HS-5 (cell line): ENCODE data around the gene VWA1.
"Not testable (repeated sequence)": the region's sequence is repeated elsewhere in the genome, so short reads cannot be mapped to it uniquely, and the experiment has no call there.

Source experiments
- DNase-seq: peaks from one replicate; pipeline ENCODE4 v3.0.0-alpha.2; 2012; ENCODE audit warnings: low read depth

Gene VWA1

DNA sequence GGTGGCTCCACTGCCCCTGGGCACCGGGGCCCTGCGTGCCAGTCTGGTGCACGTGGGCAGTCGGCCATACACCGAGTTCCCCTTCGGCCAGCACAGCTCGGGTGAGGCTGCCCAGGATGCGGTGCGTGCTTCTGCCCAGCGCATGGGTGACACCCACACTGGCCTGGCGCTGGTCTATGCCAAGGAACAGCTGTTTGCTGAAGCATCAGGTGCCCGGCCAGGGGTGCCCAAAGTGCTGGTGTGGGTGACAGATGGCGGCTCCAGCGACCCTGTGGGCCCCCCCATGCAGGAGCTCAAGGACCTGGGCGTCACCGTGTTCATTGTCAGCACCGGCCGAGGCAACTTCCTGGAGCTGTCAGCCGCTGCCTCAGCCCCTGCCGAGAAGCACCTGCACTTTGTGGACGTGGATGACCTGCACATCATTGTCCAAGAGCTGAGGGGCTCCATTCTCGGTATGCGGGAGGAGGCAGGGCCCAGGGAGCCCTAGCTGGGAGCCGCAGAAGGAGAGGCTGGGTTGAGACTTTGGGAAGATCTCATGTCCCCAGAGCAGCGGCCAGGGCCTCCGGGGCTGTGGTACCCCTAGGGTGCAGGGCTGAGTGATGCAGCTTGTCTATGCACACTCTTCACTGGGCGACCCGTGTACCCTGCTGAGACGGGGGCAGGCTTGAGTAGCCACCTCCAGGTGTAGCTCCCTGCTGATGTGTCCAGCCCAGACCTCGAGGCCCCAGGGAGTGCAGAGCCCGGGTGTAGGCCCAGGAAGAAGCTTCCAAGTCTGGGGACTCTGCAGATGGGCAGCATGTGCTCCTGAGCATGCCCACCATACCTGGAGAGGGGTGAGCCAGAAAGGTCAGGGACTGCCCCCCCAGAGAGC is 1.8 kb downstream of the VWA1 start:
- DNase-seq: no peak

DNA sequence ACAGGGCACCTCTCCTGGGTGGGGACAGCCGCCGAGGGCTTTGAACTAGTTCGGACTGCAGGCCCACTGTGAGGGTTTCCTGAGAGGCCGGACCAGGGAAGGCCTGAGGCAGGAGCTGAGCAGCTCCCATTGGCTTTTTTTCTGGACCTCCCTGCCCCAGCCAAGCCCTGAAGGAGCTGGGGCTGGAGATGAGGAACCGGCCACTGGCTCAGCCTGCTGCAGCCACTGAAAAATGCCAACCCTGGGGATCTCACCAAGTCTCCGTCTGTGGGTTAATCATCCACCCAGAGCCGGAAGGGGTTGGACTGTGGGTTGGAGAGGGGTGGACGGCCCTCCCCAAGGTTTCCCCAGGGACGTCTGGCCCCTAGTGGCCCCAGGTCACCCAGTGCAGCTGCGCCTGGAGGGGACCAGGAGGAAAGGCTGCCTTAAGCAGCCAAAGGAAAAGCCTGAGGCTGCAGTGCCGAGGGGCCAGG is 2.5 kb downstream of the VWA1 start:
- no peak for DNase-seq

DNA sequence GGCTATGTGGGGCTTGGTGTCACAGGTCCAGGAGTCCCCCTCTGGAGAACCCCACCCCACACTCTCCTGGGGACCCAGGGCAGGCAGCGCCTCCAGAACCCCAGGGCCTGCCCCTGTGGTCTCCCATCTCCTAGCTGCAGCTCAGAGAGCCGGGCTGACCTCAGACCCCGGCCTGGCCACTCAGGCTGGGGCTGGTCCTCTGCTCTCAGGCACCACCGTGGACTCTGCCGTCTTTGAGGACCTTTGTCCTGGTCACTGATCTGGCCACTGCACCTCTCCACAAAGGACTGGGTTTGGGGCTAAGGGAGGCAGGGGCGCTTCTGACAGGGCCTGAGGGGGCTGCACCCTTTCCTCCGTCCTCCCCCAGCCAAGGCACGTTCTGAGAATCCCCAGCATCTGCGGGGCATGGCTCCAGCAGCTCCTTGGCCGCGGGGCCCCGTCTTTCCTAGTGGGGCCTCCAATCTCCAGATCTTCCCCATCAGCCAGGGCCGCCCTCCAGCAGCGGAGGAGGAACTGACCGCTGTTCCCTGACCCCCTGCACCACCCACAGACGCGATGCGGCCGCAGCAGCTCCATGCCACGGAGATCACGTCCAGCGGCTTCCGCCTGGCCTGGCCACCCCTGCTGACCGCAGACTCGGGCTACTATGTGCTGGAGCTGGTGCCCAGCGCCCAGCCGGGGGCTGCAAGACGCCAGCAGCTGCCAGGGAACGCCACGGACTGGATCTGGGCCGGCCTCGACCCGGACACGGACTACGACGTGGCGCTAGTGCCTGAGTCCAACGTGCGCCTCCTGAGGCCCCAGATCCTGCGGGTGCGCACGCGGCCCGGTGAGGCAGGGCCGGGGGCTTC is 3.3 kb downstream of the VWA1 start:
- DNase-seq: no peak

DNA sequence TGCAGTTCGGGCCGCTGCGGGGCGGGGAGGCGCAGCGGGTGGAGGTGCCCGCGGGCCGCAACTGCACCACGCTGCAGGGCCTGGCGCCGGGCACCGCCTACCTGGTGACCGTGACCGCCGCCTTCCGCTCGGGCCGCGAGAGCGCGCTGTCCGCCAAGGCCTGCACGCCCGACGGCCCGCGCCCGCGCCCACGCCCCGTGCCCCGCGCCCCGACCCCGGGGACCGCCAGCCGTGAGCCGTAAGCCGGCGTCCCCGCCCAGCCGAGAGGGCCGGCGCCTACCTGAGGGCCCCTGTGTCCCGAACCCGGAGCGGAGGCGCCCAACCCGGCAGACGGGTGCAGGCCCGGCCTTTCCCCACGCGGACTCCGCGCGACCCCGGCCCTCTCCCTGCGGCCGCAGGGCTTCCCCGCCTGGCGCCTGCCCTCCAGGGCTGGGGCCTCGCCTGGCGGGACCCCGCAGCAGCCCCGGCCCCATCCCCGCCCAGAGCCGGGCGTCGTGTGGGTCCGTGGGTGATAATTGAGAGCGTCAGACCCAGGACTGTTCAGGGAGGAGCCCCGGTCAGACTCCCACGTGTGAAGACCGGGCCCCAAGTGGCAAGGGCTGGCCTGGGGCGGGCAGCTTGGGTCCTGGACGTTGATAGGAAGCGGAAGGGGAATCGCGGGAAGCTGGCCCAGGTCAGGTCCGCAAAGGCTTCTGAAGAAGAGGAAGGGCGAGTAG is 4.2 kb downstream of the VWA1 start:
- no peak for DNase-seq

DNA sequence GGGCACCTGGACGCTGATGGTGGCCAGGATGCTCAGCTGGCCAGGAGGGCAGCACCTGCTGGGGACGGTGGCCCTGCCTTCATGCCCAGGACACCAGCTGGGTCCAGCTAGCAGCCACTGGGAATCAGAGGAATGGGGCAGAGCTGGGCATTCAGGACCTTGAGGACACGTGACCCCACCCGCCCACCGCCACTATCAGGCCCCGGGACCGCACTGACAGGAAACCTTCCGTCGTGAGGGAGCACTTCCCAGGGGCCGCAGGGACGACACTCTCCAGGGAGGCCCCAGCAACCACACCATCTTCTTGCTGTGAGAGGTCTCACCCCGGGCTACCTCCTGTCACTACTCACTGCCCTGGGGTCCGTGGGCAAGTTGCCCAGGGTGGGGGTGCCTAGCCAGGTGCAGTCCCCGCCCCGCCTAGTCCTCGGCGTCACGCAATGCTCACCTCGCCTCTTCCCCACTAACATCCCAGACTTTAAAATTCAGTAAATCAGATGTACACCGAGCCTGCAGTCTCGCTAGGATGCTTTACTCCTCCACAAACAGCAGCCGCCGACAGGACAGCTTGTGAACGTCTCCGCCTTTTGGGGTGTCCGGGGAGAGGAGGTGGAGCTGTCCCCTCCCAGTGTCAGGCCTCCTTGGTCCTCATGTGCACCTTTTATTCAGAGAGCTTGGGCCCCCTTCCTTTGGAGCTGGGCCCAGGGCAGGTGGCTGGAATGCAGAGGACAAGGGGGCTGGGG is 4.9 kb downstream of the VWA1 start:
- no peak for DNase-seq

DNA sequence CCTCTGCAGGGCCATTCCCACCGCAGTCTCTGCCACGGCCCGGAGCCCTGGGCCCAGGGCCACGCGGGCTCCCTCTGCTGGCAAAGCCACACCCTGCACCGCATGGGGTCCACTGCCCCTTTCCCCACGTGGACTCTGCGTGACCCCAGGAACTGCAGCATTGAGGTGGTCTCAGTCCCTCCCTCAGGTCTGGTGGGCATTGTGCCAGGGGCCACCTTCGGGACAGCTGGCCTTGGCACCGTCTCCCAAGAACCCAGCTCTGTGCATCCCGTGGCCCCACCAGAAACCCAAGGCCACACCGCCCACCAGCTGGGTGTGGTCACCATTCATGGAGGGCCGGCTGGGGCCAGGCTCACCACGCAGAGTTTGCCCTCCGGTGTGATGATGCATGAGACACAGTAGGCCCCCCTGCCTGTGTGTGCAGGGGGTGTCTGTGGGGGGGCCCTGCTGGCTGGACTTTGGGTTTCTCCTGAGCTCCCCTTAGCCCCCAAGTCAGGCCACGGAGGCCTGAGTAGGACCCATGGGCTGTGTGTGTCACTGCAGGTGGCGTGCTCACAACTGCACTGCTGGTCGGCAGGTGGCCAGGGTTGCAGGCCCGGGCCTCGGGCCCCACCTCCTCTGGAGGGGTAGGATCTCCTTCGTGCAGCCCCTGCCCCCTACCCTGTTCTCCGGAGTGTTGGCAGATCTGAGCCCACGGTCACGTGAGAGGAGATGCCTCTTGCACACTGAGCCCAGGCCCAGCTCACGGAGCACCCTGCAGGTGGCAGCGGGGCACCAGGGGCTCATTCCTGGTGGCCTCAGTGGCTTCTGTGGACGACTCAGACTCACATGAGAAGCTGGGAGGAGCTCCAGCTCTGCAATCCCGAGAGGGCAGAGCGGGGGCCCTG is 5.8 kb downstream of the VWA1 start:
- DNase-seq: no peak

DNA sequence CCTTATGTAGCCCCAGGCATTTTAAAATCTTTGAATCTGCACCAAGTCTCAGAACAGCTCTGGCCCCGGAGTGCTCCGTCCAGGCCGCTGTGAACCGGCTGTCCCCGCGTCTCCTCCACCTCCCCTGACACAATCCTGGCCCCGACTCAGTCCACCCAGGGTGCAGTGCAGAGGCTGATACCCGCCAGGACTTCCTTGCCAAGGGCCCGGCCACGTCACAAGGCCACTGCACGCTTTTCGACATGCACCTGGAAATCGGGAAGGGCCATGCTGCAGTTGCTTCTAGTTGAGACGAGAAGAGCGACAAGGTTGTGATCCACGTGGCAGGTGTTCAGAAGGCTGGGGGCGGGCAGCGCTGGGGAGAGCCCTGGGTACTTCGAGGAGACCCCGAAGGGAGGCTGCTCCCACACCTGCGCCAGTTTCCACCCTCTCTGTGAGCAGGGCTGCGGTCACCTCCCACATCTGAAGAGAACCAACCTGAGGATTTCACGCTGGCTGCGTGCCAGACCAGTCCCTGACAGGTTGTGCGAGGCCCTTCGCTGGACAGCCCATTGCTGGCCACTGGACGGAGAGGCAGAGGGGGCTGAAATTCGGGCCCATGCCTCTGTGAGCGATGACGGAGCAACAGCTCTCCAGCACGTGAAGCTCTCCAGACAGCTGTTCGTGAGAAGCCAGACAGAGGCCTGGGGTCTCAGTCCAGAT is 6.7 kb downstream of the VWA1 start:
- no peak for DNase-seq

DNA sequence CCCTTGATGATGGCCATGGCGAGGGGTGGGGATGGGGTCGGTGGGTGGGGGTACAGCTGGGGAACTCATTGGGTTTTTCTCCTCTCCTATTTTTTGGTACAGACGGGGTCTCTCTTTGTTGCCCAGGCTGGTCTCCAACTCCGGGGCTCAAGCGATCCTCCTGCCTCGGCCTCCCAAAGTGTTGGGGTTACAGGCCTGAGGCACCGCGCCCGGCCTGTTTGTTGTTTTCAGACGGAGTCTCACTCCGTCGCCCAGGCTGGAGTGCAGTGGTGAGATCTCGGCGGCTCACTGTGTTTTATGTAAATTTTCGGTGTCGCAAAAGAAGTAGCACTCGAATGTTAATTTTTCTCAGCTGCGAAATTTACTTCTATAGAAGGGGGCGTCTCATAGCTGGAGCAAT is 11.1 kb downstream of the VWA1 start:
- DNase-seq: not testable (repeated sequence)

DNA sequence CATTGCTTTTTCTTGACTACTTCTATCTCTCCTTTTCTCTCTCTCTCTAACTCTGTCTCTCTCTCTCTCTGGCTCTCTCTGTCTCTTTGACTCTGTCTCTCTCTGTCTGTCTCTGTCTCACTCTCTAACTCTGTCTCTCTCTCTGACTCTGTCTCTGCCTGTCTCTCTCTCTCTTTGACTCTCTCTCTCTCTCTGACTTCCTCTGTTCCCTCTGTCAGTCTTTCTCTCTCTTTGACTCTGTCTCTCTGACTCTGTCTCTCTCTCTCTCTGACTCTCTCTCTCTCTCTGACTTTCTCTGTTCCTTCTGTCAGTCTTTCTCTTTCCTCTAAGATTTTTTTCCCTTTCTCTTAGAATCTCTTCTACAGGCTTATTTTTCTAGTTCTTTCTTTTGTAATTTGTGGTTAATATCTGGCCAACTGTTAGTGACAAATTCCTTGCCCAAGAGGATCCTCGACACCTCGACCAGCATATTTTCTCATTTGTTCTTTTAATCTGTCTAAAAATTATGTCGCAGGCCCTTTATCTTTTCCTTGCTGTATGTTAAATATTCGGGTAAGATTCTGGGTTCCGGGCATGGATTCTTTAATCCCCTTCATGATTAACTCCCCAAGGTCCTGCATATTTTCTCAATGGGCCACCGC is 13.7 kb downstream of the VWA1 start, which contains the start of gene ATAD3C:
Gene ATAD3C, plus strand, starts transcription at position 591 of the 641 bp plus-strand sequence. CDS start 995 bp downstream, outside the sequence.
- DNase-seq: no peak

DNA sequence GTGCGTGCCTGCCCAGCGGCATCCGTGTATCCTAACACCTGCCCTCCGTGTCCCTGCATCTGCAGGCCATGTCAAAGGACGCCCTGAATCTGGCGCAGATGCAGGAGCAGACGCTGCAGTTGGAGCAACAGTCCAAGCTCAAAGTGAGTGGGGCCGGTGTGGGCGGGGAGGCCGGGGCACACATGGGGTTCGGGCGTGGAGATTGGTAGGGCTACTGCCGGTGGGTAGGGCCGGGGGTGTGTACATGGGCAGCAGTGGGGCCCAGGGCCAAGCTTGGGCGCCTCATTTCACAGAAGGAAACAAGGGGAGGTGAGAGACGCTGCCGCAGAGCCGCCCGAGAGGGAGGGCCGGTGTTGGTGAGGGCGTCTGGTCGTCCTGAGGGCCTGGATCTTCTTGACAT is 15.1 kb downstream of the VWA1 start:
- DNase-seq: not testable (repeated sequence)

DNA sequence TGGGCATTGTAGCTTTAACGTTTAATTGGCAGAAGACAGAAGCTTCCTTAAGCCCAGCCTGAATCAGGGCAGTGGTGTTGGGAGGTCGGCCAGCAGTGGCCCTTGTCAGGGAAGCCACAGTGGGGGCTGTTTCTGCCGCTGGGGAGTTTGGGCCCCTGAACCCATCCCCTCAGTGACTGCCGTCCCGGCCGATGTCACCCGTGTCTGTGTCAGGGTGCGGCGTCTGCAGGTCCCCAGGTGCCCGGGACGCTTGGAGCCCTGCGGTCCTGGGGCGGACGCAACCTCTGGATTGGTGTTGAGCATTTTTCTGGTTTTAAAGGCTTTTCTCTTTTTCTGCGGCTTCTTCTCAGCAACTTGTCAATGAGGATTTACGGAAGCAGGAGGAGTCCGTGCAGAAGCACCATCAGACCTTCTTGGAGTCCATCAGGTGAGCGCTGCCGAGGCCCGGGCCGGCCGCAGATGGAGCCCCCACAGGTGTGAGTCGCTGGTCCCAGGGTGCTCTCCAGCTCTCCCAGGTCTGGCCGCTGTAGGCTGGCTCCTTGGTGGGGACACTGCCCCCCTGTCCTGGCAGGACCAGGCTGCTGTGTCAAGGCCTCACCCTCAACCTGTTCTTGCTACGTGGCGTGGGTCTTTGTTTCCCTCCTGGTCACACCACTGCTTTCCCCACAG is 16.3 kb downstream of the VWA1 start:
- DNase-seq: no peak

DNA sequence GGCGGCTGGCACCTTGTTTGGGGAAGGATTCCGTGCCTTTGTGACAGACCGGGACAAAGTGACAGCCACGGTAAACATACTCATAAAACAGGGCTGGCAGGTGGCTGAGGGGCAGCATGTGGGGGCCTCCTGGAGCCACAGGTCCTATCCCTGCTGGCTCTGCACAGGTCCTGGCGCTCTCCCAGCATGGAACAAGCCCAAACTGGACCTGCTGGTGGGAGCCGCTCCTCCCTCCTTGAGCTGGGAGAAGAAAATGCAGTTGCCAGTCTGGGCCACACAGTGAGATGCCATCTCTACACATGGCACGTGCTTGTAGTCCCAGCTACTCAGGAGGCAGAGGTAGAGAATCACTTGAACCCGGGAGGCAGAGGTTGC is 16.9 kb downstream of the VWA1 start:
- DNase-seq: not testable (repeated sequence)

DNA sequence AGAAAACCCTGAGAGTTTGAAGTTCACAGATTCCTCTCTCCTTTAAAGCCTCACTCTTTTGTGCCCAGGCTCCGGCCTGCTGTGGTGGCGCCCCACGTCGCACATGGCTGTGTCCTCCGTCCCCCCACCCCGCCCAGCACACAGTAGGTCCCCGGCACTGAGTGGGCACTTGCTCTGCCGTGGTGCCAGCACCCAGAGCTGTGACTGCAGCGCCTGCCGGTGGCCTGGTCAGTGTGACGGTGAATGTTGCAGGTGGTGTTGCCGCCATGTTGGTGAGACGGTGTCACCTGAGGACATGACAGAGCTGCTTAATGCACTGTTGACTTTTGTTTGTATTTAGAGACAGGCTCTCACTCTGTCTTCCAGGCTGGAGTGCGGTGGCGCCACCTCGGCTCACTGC is 17.4 kb downstream of the VWA1 start:
- no peak for DNase-seq

DNA sequence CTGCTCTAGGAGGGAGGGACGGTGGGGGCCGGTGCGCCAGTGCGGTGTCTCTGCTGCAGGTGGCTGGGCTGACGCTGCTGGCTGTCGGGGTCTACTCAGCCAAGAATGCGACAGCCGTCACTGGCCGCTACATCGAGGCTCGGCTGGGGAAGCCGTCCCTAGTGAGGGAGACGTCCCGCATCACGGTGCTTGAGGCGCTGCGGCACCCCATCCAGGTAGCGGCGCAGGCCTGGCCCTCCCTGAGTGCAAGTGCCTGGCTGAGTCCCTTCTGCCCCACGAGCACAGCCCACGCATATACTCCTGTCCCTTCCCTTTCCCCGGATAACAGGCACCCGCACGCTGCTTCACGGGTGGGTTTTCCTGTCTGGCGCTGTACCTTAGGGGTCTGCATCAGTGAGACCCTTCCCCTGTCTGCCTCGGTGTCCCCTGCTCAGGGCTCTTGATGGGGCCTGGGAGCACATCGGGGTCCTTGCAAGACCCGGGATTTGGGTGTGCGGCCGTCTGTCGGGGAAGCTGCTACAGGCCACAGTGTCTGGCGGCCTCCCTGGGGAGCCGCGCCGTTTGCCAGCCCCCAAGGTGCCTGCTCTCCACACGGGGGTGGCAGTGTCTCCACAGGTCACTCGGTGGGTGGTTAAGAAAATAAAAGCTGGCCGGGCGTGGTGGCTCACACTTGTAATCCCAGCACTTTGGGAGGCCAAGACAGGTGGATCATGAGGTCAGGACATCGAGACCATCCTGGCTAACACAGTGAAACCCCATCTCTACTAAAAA is 19.0 kb downstream of the VWA1 start:
- not testable (repeated sequence) for DNase-seq

DNA sequence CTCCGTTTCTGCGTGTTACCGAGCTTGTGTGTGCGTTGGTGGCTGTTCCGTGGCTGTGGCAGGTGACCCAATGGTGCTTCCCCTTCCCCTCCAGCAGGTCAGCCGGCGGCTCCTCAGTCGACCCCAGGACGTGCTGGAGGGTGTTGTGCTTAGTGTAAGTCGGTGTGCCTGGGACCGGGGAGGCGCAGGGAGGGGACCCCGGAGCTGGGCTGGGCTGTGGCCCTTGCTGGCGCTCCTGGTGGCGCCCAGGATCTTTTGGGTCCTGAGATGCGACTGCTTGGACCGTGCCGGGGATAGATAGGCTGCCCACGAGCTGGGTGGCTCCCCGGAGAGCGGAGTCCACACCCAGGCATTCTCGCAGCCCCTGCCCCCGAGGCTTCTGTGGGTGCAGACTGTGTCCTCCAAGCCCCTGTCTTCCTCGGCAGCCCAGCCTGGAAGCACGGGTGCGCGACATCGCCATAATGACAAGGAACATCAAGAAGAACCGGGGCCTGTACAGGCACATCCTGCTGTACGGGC is 19.9 kb downstream of the VWA1 start:
- DNase-seq: no peak

DNA sequence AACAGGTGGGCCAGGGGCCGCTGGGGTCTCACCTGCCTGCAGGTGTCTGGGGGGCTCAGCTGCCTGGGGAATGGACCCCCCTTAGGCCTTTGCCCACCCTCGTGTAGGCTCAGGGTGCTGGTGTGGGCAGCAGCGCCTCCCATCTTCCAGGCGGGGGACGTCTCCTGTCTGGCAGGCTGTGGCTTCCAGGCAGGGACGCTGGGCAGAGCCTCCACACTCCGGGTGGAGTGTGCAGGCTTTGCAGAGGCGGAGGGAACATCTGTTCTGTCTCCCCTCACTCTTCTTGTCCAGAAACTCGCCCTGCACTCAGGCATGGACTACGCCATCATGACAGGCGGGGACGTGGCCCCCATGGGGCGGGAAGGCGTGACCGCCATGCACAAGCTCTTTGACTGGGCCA is 20.4 kb downstream of the VWA1 start:
- DNase-seq: not testable (repeated sequence)

DNA sequence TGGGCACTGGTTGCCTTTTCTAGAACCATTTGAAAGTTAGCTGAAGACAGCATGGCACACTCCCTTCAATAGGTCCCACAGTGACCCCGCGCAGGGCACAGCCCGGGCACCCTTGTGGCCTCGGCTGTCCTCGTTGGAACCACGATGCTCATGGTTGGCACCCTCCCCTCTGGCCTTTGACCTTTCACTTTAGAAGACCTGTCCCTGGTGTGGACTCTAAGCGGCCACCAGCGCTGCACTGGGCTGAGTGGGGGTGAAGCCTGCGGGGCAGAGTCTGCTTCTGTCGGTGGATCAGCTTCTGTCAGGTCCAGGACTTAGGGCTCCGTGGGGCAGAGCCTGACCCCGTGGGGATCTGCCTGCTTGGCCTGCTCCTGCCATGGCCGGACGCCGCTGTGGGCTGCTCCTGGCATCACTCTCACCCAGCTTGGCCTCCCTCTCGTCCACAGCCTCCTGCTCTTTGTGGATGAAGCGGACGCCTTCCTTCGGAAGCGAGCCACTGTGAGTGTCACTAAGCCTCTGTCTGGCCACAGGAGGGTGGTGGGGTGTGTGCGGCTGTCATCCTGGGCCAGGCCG is 21.3 kb downstream of the VWA1 start:
- not testable (repeated sequence) for DNase-seq
